T-helper 17 cell (primary cell): ENCODE measurements around the gene ZBTB11. TPM values are rescaled to one million over a fixed set of nuclear protein-coding genes. Genes with fewer than 3 reads are reported as not detected.
A peak's percentile ranks its signal among the peaks of the same experiment; 100 is the strongest.
"Not testable (repeated sequence)": the region's sequence is repeated elsewhere in the genome, so short reads cannot be mapped to it uniquely, and the experiment has no call there.

Experiments used
- ATAC-seq: fragments of 150-1000 bp; cut with Tn5 transposase; 2 replicates; pipeline ENCODE4 v1.10.0; 2021; ENCODE audit warnings: mild to moderate bottlenecking, moderate library complexity
- DNase-seq, 3 donors: peaks; one replicate each; pipeline versions ENCODE4 v3.0.0 to v3.0.0-alpha.2; 2020 to 2021
- H3K9me3 ChIP-seq: one replicate; pipeline ENCODE4 v1.7.0; 2013; ENCODE audit warnings: low read length, mild to moderate bottlenecking; ENCODE audit not compliant: control insufficient read depth, poor library complexity, severe bottlenecking
- H3K27ac Mint-ChIP-seq: one replicate; pipeline ENCODE4 v1.8.0; 2022; ENCODE audit warnings: mild to moderate bottlenecking, moderate library complexity, mixed read lengths
- H3K27me3 Mint-ChIP-seq: one replicate; pipeline ENCODE4 v1.8.0; 2022; ENCODE audit warnings: mixed read lengths
- H3K36me3 Mint-ChIP-seq: one replicate; pipeline ENCODE4 v1.8.0; 2022; ENCODE audit warnings: low read depth, mixed read lengths
- H3K4me1 Mint-ChIP-seq: one replicate; pipeline ENCODE4 v1.8.0; 2022; ENCODE audit warnings: mild to moderate bottlenecking, mixed read lengths
- H3K4me3 Mint-ChIP-seq: one replicate; pipeline ENCODE4 v1.8.0; 2022; ENCODE audit warnings: mild to moderate bottlenecking, moderate library complexity, mixed read lengths
- total RNA-seq, 4 donors: library from RNA in 2 of 4; stranded (reverse) in 2 of 4; gene quantifications; one replicate each; pipeline ENCODE4 v1.2.3 and lab custom pipeline; 2022 to 2026

ZBTB11 gene
- total RNA-seq, 2 donors from 2014 or later, result 65.2 to 77.2 TPM

DNA sequence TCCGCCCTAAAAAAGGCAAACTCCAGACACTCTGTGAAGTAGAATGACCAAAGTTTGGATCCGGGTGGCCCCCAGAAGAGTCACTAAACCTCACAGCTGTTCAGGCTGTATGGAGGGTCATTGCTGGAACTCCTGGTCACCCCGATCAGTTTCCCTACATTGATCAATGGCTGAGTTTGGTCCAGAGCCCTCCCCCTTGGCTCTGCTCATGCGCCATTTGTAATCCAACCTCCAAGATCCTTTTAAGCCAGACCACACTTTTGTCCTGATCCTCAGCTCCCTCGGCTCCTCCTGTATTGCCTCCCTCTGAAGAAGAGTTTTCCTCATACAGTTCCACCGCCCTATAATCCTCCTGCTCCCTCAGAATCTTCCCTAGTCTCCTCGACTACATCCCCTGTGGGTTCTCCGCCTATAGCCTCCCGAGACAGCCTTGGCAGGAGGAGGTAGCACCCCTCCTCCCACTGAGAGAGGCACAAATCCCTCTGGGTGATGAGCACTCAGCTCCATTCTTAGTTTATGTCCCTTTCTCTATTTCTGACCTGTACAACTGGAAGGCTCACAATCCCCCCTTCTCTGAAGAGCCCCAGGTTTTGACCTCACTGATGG, 42.2 kb downstream of the ZBTB11 start:
- ATAC-seq (no peak), DNase-seq (no peak)
- Mint-ChIP-seq H3K4me3 (no peak overlapping the region), H3K36me3 (no peaks in the 10 kb centered on the region), H3K27ac (peak overlapping the region; percentile 83), H3K27me3 (no peaks in the 10 kb centered on the region), H3K4me1 (peaks cover 6% of the 10 kb centered on the region)
- no peaks in the 10 kb centered on the region for H3K9me3 ChIP-seq

DNA sequence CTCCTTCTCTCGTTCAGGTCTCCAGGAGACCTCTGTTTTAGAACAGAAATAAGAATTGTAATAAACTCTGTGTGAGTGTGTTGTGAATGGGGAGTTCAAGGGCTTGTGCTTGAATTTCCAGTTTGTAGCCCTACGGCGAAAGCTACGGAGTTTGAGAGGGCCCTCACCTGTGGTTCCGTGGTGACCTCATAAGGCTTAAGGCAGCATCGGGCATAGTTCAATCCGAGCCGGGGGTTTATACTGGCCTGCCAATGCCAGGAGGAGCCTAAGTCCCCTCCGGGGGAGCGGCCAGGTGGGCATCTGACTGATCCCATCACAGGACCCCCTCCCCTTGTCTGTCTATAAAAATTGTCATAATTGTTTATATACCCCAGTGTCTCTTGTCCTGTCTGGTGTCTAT, 43.7 kb downstream of the ZBTB11 start:
- Mint-ChIP-seq H3K4me1 (peaks cover 4% of the 10 kb centered on the region), H3K27ac (peak overlapping the region; percentile 43), H3K27me3 (no peaks in the 10 kb centered on the region), H3K36me3 (no peaks in the 10 kb centered on the region), H3K4me3 (no peak overlapping the region)
- ATAC-seq (no peak), DNase-seq (no peak)
- H3K9me3 ChIP-seq, result no peaks in the 10 kb centered on the region

- Mint-ChIP-seq H3K36me3 (no peaks in the 10 kb centered on the region), H3K4me3 (no peak overlapping the region), H3K27me3 (no peaks in the 10 kb centered on the region), H3K27ac (peak overlapping the region; percentile 43), H3K4me1 (peaks cover 4% of the 10 kb centered on the region)
- H3K9me3 ChIP-seq, result no peaks in the 10 kb centered on the region
- DNase-seq (no peak), ATAC-seq (no peak)
Measured at GRCh38 chr3:101632586-101632985, 44.3 kb downstream of the ZBTB11 start.

- H3K9me3 ChIP-seq, ATAC-seq, H3K27me3 Mint-ChIP-seq, DNase-seq, H3K4me3 Mint-ChIP-seq, H3K27ac Mint-ChIP-seq, H3K4me1 Mint-ChIP-seq, H3K36me3 Mint-ChIP-seq: not testable (repeated sequence)
Measured at GRCh38 chr3:101631959-101632358, 45.0 kb downstream of the ZBTB11 start.

DNA sequence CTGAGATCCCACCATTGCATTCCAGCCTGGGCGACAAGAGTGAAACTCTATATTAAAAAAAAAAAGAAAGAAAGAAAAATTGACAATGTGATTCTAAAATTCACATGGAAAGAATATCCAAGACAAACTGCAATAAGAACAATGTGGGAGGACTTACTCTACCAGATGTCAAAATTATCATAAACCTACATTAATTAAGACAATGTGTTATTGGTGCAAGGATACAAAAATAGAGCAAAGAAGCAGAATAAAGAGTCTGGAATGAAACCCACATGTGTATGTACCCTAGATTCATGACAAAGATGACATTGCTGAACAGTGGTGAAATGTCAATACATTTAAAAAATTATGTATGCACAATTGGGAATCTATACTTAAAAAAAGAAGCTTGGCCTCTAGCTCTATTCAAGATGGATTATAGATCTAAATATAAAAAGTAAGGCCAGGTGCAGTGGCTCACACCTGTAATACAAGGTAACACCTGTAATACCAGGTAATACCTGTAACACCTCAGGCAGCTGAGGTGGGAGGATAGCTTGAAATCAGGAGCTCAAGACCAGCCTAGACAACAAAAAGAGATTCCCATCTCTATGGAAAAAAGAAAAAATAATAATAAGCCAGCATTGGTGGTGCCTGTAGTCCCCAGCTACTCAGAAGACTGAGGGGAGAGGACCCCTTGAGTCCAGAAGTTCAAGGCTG, 45.7 kb downstream of the ZBTB11 start:
- Mint-ChIP-seq H3K4me3 (no peak overlapping the region), H3K4me1 (peaks cover 2% of the 10 kb centered on the region), H3K27me3 (no peaks in the 10 kb centered on the region), H3K36me3 (no peaks in the 10 kb centered on the region), H3K27ac (no peak overlapping the region)
- ATAC-seq (no peak), DNase-seq (no peak)
- H3K9me3 ChIP-seq, result no peaks in the 10 kb centered on the region

DNA sequence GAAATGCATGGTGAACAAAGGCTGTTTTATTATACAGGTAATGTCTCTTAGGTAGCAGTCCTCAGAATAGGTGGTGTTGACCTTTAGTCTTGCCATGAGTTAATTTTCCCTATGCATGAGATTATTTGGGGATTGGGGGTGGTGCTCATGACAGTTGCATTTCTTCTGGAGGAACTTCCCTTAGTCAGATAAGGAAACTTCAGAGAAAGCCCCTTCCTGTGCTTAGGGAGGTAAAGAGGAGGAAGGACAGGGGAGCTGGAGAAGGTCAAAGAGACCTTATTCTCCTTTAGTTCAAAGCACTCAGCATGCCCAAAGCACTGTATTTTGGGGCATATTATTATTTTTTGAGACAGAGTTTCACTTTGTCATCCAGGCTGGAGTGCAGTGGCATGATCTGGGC, 47.7 kb downstream of the ZBTB11 start:
- Mint-ChIP-seq H3K4me3 (no peak overlapping the region), H3K27ac (no peak overlapping the region), H3K4me1 (peaks cover 2% of the 10 kb centered on the region), H3K27me3 (no peaks in the 10 kb centered on the region), H3K36me3 (no peaks in the 10 kb centered on the region)
- DNase-seq, result no peak
- no peaks in the 10 kb centered on the region for H3K9me3 ChIP-seq
- ATAC-seq, result no peak

- H3K4me3 Mint-ChIP-seq, result no peak overlapping the region
- no peaks in the 10 kb centered on the region for H3K9me3 ChIP-seq
- DNase-seq (no peak), ATAC-seq (no peak)
- no peaks in the 10 kb centered on the region for H3K27me3 Mint-ChIP-seq
- no peak overlapping the region for H3K27ac Mint-ChIP-seq
- no peaks in the 10 kb centered on the region for H3K36me3 Mint-ChIP-seq
- H3K4me1 Mint-ChIP-seq, result no peaks in the 10 kb centered on the region
Measured at GRCh38 chr3:101625879-101626278, 51.1 kb downstream of the ZBTB11 start.

DNA sequence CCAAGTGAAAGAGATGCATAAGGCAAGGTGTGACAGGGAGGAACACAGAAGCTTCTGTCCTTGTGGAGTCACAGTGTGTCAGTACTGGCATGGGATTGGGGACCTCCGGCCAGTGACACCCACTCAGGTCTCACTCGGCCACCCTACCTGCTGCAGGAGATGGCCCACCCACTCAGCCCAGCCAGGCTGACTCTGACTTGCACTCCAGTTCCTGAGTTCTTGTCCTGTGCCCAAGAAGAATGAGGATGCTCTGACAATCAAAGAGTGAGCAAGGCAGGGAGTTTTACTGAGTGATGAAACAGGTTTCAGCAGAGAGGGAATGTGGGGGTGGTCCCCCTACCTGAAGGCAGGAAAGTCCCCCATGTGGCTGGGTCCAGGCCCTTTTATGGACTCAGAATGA, 52.1 kb downstream of the ZBTB11 start:
- Mint-ChIP-seq H3K27ac (no peak overlapping the region), H3K4me3 (no peak overlapping the region)

GRCh38 chr3:101623656-101624055, 53.3 kb downstream of the ZBTB11 start:
- H3K36me3 Mint-ChIP-seq, result no peaks in the 10 kb centered on the region
- no peaks in the 10 kb centered on the region for H3K27me3 Mint-ChIP-seq
- H3K4me3 Mint-ChIP-seq, result no peak overlapping the region
- no peak for ATAC-seq
- H3K27ac Mint-ChIP-seq, result no peak overlapping the region
- no peak for DNase-seq
- H3K9me3 ChIP-seq, result no peaks in the 10 kb centered on the region
- H3K4me1 Mint-ChIP-seq, result no peaks in the 10 kb centered on the region

More for the DNA sequence above, 52.1 kb downstream of the ZBTB11 start:
- H3K9me3 ChIP-seq, result no peaks in the 10 kb centered on the region
- Mint-ChIP-seq H3K4me1 (no peaks in the 10 kb centered on the region), H3K36me3 (no peaks in the 10 kb centered on the region), H3K27me3 (no peaks in the 10 kb centered on the region)
- ATAC-seq, result no peak
- no peak for DNase-seq

DNA sequence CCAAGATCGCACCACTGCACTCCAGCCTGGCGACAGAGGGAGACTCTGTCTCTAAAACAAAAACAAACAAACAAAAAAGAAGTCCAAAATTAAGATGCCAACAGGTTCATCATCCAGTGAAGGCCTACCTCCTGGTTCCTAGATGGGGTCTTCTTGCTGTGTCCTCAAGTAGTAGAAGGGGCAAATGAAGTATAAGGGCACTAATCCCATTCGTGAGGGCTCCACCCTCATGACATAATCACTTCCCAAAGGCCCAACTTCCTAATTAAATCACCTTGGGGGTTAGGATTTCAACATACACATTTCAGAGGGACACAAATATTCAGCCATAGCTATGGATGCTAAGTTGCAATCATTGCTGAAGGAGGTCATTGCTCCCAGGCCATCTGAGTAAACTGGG, 57.2 kb downstream of the ZBTB11 start:
- H3K36me3 Mint-ChIP-seq, result no peaks in the 10 kb centered on the region
- DNase-seq (no peak), ATAC-seq (no peak)
- H3K27ac Mint-ChIP-seq, result peak overlapping the region; percentile 51
- H3K9me3 ChIP-seq, result no peaks in the 10 kb centered on the region
- no peak overlapping the region for H3K4me3 Mint-ChIP-seq
- no peaks in the 10 kb centered on the region for H3K27me3 Mint-ChIP-seq
- H3K4me1 Mint-ChIP-seq, result no peaks in the 10 kb centered on the region

- Mint-ChIP-seq H3K4me1 (no peaks in the 10 kb centered on the region), H3K27me3 (no peaks in the 10 kb centered on the region), H3K4me3 (no peak overlapping the region), H3K36me3 (no peaks in the 10 kb centered on the region), H3K27ac (no peak overlapping the region)
- ATAC-seq (no peak), DNase-seq (no peak)
- no peaks in the 10 kb centered on the region for H3K9me3 ChIP-seq
Measured at GRCh38 chr3:101618726-101619125, 58.2 kb downstream of the ZBTB11 start.

- H3K27me3 Mint-ChIP-seq, result no peaks in the 10 kb centered on the region
- no peak overlapping the region for H3K27ac Mint-ChIP-seq
- DNase-seq (no peak), ATAC-seq (no peak)
- no peak overlapping the region for H3K4me3 Mint-ChIP-seq
- no peaks in the 10 kb centered on the region for H3K4me1 Mint-ChIP-seq
- H3K9me3 ChIP-seq, result no peaks in the 10 kb centered on the region
- no peaks in the 10 kb centered on the region for H3K36me3 Mint-ChIP-seq
Measured at GRCh38 chr3:101617478-101617877, 59.5 kb downstream of the ZBTB11 start.

GRCh38 chr3:101615525-101615924, 61.4 kb downstream of the ZBTB11 start:
- Mint-ChIP-seq H3K4me3 (no peak overlapping the region), H3K27me3 (no peaks in the 10 kb centered on the region), H3K27ac (no peak overlapping the region), H3K36me3 (no peaks in the 10 kb centered on the region), H3K4me1 (no peaks in the 10 kb centered on the region)
- ATAC-seq, result no peak
- no peaks in the 10 kb centered on the region for H3K9me3 ChIP-seq
- DNase-seq, result no peak

DNA sequence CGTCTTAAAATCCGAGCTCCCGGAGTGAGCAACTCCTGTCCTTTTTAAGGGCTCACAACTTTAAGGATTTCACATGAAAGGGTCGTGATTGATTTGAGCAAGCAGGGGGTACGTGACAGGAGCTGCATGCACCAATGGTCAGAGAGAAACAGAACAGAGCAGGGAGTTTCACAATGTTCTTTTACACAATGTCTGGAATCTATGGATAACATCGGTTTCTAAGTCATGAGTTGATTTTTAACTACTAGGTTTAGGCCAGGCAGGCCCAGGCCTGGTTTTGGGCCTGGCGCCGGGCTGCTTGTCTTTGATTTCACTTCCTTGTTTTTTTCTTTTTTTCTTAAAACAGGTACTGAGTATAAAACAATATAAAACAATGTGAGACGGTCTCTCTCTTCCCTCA, 63.9 kb downstream of the ZBTB11 start:
- H3K4me1 Mint-ChIP-seq, result not testable (repeated sequence)

More for the DNA sequence above, 63.9 kb downstream of the ZBTB11 start:
- ATAC-seq, H3K9me3 ChIP-seq, H3K27ac Mint-ChIP-seq, DNase-seq, H3K36me3 Mint-ChIP-seq, H3K4me3 Mint-ChIP-seq, H3K27me3 Mint-ChIP-seq: not testable (repeated sequence)
